ENCODE measurements around the gene PROCA1.
A peak's percentile ranks its signal among the peaks of the same experiment; 100 is the strongest.

PROCA1 gene

GRCh38 chr17:28711723-28712031 is at the start of gene PROCA1:
Gene PROCA1, minus strand, starts transcription at chr17:28711888. Its CDS starts 228 bp downstream, at chr17:28711660.
- in situ Hi-C loops (cut with MboI; ENCODE audit: low pct_unique_long_range_greater_than_20kb, low sequenced_read_pairs, unreplicated experiment) = no loop called here
- DNase-seq (ENCODE audit: low spot score) = peak; percentile 61
- no peak for TF ChIP-seq CTCF (IDR thresholded peaks at IDR 0.05; ENCODE audit: extremely low read depth, insufficient read depth, missing control alignments)

- in situ Hi-C loops (cut with MboI; ENCODE audit: low pct_unique_long_range_greater_than_20kb, low sequenced_read_pairs, unreplicated experiment) = loop anchor here (10.0 kb wide), 1 partner anchor 154 kb away; no protein-coding TSS in a partner anchor
- TF ChIP-seq CTCF (IDR thresholded peaks at IDR 0.05; ENCODE audit: extremely low read depth, insufficient read depth, missing control alignments) = no peak
- no peak for DNase-seq (ENCODE audit: low spot score)
These were observed 49.2 kb upstream of the PROCA1 start for GRCh38 chr17:28760601-28761562.

- in situ Hi-C loops (cut with MboI; ENCODE audit: low pct_unique_long_range_greater_than_20kb, low sequenced_read_pairs, unreplicated experiment) = no loop called here
- DNase-seq (ENCODE audit: low spot score) = no peak
- TF ChIP-seq CTCF (IDR thresholded peaks at IDR 0.05; ENCODE audit: extremely low read depth, insufficient read depth, missing control alignments) = no peak
These were observed 47.7 kb upstream of the PROCA1 start for GRCh38 chr17:28759256-28759865.

- in situ Hi-C loops (cut with MboI; ENCODE audit: low pct_unique_long_range_greater_than_20kb, low sequenced_read_pairs, unreplicated experiment) = no loop called here
- no peak for TF ChIP-seq CTCF (IDR thresholded peaks at IDR 0.05; ENCODE audit: extremely low read depth, insufficient read depth, missing control alignments)
- no peak for DNase-seq (ENCODE audit: low spot score)
These were observed 46.9 kb upstream of the PROCA1 start for GRCh38 chr17:28758411-28759121.

GRCh38 chr17:28756049-28756804 is 44.5 kb upstream of the PROCA1 start:
- in situ Hi-C loops (cut with MboI; ENCODE audit: low pct_unique_long_range_greater_than_20kb, low sequenced_read_pairs, unreplicated experiment) = no loop called here
- no peak for TF ChIP-seq CTCF (IDR thresholded peaks at IDR 0.05; ENCODE audit: extremely low read depth, insufficient read depth, missing control alignments)
- DNase-seq (ENCODE audit: low spot score) = no peak

GRCh38 chr17:28755486-28755885 is 43.8 kb upstream of the PROCA1 start:
- in situ Hi-C loops (cut with MboI; ENCODE audit: low pct_unique_long_range_greater_than_20kb, low sequenced_read_pairs, unreplicated experiment) = no loop called here
- TF ChIP-seq CTCF (IDR thresholded peaks at IDR 0.05; ENCODE audit: extremely low read depth, insufficient read depth, missing control alignments) = no peak
- no peak for DNase-seq (ENCODE audit: low spot score)
